Measurements from ENCODE around the gene TP53I11.

The TP53I11 gene

DNA sequence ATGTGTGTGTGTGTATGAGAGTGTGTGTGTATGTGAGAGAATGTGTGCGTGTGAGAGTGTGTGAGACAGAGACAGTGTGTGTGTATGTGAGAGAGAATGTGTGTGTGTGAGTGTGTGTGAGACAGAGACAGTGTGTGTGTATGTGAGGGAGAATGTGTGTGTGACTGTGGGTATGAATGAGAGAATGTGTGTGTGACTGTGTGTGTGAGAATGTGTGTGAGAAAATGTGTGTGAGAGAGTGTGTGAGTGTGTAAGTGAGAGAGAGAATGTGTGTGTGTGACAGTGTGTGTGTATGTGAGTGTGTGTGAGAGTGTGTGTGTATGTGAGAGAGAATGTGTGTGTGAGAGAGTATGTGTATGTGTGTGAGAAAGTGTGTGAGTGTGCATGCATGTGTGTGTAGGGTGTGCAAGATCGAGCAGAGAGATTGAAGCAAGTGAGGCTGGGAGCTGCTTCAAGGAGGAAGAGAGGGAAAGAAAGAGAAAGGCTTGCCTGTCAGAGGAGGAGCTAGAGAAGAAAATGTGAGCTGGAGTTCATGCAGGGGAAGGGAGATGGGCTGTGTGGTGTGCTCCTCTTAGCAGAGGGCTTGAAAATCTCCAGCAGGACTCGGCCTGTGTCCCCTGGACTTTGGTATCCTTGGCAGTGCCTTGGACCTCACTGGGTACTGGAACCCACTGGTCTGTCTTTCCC, 27.7 kb upstream of the TP53I11 start:
- DNase-seq, result no peak

DNA sequence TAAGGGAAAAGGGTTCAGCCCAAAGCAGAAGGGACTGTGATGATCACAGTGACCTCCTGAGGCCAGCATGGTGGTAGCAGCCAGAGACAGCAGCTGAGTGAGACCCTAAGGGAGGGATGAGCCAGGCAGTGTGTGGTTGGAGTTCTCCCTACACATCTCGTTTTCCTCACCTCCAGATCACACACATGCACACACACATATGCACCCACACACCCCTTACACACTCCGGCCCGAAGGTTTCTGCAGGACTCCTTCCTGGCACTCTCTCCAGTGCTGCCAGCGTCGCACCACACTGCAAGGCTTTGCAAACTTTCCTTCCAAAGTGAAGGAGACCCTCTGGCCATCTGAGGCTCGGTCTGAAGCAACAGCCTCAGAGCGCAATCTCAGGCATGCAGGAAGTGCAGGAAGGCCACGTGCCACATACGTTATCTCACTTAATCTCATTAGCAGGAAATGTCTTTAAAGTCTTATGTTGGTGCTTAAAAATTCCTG, 26.9 kb upstream of the TP53I11 start:
- DNase-seq, result no peak

- no peak for DNase-seq
Measured at GRCh38 chr11:44976576-44976975, 25.9 kb upstream of the TP53I11 start.

GRCh38 chr11:44974402-44975000, 23.8 kb upstream of the TP53I11 start:
- DNase-seq, result no peak

GRCh38 chr11:44973632-44974401, 23.1 kb upstream of the TP53I11 start:
- no peak for DNase-seq

DNA sequence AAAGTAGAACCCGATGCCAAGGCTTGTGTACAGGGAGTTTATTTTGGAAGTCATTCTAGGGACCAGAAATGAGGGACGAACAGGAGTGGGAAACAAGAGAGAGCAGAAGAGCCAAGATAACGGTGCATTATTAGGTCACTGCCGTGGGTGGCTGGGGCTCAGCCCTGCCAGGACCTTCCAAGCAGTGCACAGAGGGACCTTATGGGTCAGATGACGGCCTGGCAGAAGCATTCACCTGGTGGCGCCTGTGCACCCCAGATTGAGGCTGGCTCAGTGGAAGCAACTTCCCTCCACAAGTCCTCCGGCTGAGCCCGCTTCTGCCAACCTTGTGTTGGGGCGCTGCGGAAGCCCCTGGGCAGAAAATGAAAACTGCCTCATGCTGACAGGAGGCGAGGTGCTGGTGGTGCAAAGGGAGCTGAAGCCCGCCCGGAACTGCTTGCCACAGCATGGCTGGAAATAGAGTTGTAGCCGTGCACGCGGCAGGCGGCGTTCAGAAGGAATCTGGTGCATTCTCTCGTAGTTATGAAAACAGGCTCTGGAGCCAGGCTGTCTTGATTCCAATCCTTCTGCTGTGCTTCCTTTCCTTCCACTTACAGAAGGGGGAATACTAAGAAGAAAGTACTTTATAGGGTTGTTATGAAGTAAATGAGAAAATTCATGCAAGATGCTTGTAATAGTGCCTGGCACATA, 22.2 kb upstream of the TP53I11 start:
- no peak for DNase-seq

DNA sequence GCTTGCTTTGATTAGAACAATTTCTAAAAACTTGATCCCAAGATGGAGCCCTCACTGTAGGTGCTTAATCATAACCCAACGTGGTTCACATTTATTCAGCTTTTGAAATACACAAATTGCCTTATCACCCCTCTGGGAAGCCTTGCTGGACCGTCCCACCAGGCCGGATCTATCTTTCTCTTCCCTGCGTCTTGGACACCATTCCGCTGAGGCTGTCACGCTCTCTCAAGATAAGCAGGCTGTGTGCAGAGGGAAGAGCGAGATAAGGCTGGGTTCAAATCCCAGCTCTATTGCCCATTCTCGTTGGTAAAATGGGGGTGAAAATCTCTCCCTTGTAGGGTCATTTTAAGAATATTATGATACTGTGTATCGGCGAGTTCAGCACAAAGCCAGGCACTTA, 20.5 kb upstream of the TP53I11 start:
- DNase-seq, result no peak

- DNase-seq, result no peak
Measured at GRCh38 chr11:44970293-44970692, 19.6 kb upstream of the TP53I11 start.

DNA sequence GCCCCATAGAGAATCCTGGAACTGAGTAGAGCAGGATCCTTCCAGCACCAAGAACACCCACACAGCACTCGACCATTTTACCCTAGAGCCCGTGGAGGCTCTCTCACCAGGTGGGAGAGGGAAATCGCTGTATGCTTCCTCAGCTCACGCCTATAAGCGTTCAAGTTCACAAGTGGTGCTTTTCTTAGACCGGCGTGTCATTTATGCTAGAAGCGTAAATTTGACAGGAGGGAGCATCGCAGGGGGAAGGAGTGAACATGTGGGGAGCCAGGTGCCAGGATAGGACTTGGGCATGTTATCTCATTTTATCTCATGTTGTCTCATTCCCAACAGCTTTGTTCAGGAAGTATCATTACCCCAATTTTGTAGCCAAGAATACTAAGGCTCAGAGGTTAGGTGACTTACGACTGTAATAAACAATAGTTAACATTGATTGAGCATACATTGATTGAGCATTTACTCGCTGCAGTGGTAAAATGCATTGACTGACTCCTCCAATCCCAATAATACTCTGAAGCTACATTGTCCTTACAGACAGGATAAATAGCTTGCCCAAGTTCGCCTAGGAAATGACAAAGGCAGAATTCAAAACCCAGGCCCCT, 19.1 kb upstream of the TP53I11 start:
- no peak for DNase-seq

GRCh38 chr11:44968510-44968909, 17.8 kb upstream of the TP53I11 start:
- no peak for DNase-seq

GRCh38 chr11:44967930-44968496, 17.3 kb upstream of the TP53I11 start:
- no peak for DNase-seq

DNA sequence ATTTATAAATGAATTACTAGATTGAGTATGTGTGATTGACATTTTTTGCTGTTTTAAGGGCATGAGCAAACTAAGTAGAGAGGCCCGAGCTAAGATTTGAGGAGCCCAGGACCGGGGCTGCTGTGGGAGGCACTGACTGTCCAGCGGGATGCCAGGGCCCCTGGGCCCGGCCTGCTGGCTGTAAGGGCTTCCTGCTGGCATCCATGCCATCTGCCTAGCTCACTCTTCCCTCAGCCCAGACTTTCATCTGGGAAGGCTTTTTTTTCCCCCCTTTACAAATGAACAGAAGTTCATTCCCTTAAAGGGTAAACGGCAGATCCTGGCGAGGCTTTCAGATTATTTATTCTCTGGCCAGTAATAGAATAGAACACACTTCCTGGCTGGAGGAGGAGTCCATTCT, 16.0 kb upstream of the TP53I11 start:
- no peak for DNase-seq

DNA sequence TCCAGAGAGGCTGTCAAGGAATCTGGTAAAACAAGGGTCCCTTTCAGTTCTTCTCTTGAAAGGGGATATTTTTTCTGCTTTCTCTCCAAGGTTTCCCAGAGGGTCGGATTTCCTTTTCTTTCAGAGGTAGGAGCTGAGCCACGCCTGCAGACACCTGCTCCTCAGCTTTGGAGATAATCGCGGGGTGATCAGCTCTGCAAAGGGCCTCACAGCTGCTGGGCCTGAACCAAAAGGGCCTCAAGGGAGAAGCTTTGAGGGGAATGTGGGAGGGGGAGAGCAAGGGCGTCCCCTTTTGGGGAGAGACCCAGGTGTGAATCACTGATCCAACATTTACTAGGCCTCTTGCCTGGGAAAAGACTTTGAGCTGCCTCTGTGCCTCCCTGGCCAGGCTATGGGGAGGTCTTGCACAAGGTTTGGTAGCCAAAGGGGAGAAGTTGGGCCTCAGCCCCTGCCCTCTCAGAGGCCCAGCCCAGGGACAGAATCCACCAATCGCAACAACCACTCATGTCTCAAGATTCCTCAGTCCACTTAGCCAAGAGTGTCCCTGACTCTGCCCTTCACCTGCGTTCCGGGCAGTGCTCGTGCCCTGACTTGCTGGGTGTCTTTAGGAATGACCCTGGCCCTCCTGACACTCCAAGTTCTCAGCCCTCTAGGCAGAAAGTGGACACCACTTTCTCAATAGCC, 14.0 kb upstream of the TP53I11 start:
- peak; percentile 73 for DNase-seq

DNA sequence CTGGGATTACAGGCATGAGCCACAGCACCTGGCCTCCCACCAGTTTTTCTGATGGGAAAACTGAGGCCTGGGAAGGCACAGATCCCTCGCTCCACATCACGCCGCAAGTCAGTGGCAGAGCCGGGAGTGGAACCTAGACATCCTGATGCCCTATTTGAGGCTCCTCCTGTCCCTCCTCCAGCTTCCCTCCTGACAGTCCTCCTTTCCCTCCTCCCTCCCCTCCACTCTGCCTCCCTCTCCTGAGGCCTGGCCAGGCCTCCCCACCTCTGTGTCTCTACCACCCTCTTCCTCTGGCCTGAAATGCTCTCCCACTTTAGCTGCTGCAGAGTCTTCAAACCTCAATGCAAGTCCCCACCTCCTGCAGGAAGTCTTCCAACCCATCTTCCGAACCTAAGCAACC, 13.3 kb upstream of the TP53I11 start:
- DNase-seq, result no peak

- peak; percentile 97 for DNase-seq
Measured at GRCh38 chr11:44963136-44963535, 12.5 kb upstream of the TP53I11 start.

- no peak for DNase-seq
Measured at GRCh38 chr11:44962464-44962863, 11.8 kb upstream of the TP53I11 start.

DNA sequence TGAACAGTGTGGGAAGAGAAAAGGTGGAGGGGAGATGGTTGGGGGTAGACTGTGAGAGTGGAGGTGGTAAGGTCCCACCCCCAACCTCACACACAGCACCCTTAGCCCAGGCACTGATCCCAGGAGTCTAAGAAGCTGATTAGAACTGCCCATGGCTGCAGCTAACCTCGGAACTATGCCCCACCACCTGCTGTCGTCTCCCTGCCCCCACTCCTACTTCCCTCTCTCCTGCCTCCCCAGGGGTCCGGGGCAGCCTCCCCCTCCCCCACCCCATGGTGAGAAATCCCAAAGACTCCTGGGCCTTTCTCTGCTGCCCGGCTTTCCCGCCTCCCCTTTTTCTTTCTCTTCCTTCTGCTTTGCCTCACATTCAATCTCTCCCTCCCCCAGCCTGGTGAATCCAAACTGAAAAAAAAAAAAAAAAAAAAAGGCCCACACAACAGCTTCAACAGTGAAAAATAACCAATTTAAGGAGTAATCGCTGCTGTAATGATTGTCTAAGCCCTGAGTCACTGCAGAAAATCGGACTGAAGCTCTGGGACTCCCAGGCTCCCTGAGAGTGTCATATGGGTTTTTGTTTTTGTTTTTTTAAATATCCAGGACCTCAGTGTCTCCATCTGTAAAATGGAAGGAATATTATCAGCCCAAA, 9.6 kb upstream of the TP53I11 start:
- DNase-seq, result no peak

- DNase-seq, result no peak
Measured at GRCh38 chr11:44959064-44959463, 8.4 kb upstream of the TP53I11 start.

- peak; percentile 76 for DNase-seq
Measured at GRCh38 chr11:44957776-44958564, 7.3 kb upstream of the TP53I11 start.

DNA sequence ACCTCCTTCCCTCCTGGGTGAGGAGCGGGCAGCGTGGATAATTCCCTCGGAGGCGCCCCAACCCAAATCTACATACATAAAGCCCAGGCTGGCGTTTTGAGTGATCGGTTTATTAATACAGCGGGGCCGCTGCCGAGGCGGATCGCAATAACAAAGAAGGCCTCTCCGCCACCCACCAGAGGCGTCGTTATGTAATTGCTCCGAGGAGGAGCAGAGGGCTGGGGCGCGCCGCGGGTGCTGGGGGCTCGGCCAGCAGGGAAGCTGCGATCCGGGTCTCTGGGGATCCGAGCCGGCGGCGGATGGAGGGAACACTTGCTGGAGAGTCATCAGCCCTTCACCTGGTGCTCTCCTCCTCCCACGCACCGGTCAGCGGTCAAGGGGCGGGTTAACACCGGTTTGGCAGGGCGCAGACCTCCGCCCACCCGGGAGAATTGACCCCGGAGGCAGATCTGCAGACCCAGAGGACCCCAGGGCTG, 6.4 kb upstream of the TP53I11 start:
- no peak for DNase-seq
